ENCODE measurements around the gene CLDN1.

The CLDN1 gene

DNA sequence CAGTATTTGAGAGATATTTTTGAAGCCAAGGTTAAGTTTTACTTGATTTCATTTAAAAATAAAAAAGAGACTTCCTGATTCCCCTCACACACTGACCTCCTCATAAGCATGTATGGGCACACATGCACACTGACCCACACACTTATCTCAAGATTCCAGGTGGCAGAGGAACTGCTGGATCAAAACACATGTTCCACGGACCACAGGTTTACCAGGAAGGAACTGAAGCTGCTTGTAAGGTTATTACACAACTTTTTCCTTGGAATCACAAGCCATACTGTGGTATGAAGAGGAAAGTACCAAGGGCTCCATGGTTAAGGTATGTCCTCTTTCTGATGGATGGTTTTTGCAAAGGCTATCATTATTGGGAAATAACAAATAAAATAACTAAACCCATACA lies 7.5 kb downstream of the CLDN1 start:
- H3K27ac ChIP-seq (ENCODE audit: low read depth, low read length, severe bottlenecking) = no peak overlapping the region
- H3K36me3 ChIP-seq (ENCODE audit: control insufficient read depth, insufficient read depth, low read length) = no peaks in the 10 kb centered on the region
- H3K4me1 ChIP-seq (ENCODE audit: control insufficient read depth, insufficient read depth, low read length, poor library complexity, severe bottlenecking) = no peaks in the 10 kb centered on the region
- WGBS, 2 experiments (ENCODE audit: insufficient coverage in 2 of 2) = 83 to 100% methylated on average over 1 of the region's 1 CpG
- H3K9me3 ChIP-seq (ENCODE audit: control insufficient read depth, low read length) = no peaks in the 10 kb centered on the region
- no peak overlapping the region for H3K4me3 ChIP-seq (ENCODE audit: extremely low read depth, insufficient read depth, low read length, poor library complexity, severe bottlenecking)

- no peaks in the 10 kb centered on the region for H3K9me3 ChIP-seq (ENCODE audit: control insufficient read depth, low read length)
- no peak overlapping the region for H3K4me3 ChIP-seq (ENCODE audit: extremely low read depth, insufficient read depth, low read length, poor library complexity, severe bottlenecking)
- H3K4me1 ChIP-seq (ENCODE audit: control insufficient read depth, insufficient read depth, low read length, poor library complexity, severe bottlenecking) = no peaks in the 10 kb centered on the region
- no CpG with 5 or more reads among the region's 3 CpGs for WGBS, 2 experiments (ENCODE audit: insufficient coverage in 2 of 2)
- no peaks in the 10 kb centered on the region for H3K36me3 ChIP-seq (ENCODE audit: control insufficient read depth, insufficient read depth, low read length)
- no peak overlapping the region for H3K27ac ChIP-seq (ENCODE audit: low read depth, low read length, severe bottlenecking)
Measured at GRCh38 chr3:190309414-190309813, 12.8 kb downstream of the CLDN1 start.

DNA sequence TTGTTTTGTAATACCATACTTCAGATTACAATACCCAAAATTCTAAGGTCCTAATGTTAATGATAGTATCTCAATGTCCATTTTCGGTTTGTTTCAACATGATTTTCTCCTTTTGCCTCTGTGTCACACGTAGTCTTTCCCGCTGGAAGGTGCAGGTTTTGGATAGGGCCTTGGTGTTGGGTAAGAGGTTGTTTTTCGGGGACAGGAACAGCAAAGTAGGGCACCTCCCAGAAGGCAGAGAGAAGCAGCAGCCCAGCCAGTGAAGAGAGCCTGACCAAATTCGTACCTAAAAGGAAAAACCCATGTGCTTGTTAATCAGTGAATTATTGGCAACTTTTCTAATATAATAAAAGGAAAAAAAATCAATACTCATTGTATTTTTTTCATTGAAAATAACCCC lies 14.1 kb downstream of the CLDN1 start:
- no peaks in the 10 kb centered on the region for H3K36me3 ChIP-seq (ENCODE audit: control insufficient read depth, insufficient read depth, low read length)
- no peak overlapping the region for H3K27ac ChIP-seq (ENCODE audit: low read depth, low read length, severe bottlenecking)
- H3K9me3 ChIP-seq (ENCODE audit: control insufficient read depth, low read length) = no peaks in the 10 kb centered on the region
- WGBS, 2 experiments (ENCODE audit: insufficient coverage in 2 of 2) = 100% methylated on average over 3 of the region's 5 CpGs
- H3K4me3 ChIP-seq (ENCODE audit: extremely low read depth, insufficient read depth, low read length, poor library complexity, severe bottlenecking) = no peak overlapping the region
- H3K4me1 ChIP-seq (ENCODE audit: control insufficient read depth, insufficient read depth, low read length, poor library complexity, severe bottlenecking) = no peaks in the 10 kb centered on the region

DNA sequence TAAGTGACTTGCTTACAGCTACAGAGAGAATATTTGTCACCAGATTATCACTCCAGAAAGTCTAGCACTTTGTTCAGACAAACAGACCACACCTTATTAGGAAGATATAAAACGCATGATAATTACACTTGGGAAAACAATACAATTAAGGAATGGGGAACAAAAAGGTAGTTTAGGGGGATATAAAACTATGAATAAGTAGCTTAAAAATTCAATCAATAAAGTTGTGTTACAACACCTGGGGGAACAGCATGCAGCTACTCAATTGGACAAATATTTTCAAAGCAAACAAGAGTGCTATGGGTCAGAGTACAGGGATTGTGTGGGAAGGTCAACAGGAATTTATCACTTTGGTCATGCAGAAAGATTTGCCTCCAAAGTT lies 15.1 kb downstream of the CLDN1 start:
- no peaks in the 10 kb centered on the region for H3K9me3 ChIP-seq (ENCODE audit: control insufficient read depth, low read length)
- no peaks in the 10 kb centered on the region for H3K36me3 ChIP-seq (ENCODE audit: control insufficient read depth, insufficient read depth, low read length)
- no peak overlapping the region for H3K4me3 ChIP-seq (ENCODE audit: extremely low read depth, insufficient read depth, low read length, poor library complexity, severe bottlenecking)
- no peak overlapping the region for H3K27ac ChIP-seq (ENCODE audit: low read depth, low read length, severe bottlenecking)
- no CpG with 5 or more reads among the region's 1 CpG for WGBS, 2 experiments (ENCODE audit: insufficient coverage in 2 of 2)
- H3K4me1 ChIP-seq (ENCODE audit: control insufficient read depth, insufficient read depth, low read length, poor library complexity, severe bottlenecking) = no peaks in the 10 kb centered on the region

- no peaks in the 10 kb centered on the region for H3K36me3 ChIP-seq (ENCODE audit: control insufficient read depth, insufficient read depth, low read length)
- no peaks in the 10 kb centered on the region for H3K9me3 ChIP-seq (ENCODE audit: control insufficient read depth, low read length)
- 92 to 100% methylated on average over 1 to 2 of the region's 4 CpGs for WGBS, 2 experiments (ENCODE audit: insufficient coverage in 2 of 2)
- H3K4me3 ChIP-seq (ENCODE audit: extremely low read depth, insufficient read depth, low read length, poor library complexity, severe bottlenecking) = no peak overlapping the region
- no peaks in the 10 kb centered on the region for H3K4me1 ChIP-seq (ENCODE audit: control insufficient read depth, insufficient read depth, low read length, poor library complexity, severe bottlenecking)
- no peak overlapping the region for H3K27ac ChIP-seq (ENCODE audit: low read depth, low read length, severe bottlenecking)
Measured at GRCh38 chr3:190306513-190307163, 15.6 kb downstream of the CLDN1 start.

DNA sequence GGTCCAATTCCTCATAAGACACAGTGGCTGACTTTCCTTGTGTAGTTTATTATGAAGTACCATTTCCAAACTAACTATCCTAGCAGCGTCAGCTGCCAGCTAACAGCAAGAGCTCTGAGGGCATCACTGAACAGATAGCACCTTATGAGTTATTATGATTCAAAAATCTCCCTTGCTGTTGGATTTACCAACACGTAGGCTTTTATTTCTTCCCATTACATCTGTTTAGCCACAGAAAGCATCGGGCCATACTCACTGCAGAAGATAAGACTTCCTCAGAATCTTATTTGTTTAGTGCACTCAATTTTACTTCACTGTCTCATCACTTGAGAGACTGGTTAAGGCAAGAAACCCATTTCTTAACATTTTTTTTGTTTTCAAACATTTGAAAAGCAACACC lies 16.2 kb downstream of the CLDN1 start:
- 67 to 72% methylated on average over 2 of the region's 3 CpGs for WGBS, 2 experiments (ENCODE audit: insufficient coverage in 2 of 2)
- H3K36me3 ChIP-seq (ENCODE audit: control insufficient read depth, insufficient read depth, low read length) = no peaks in the 10 kb centered on the region
- no peaks in the 10 kb centered on the region for H3K9me3 ChIP-seq (ENCODE audit: control insufficient read depth, low read length)
- no peak overlapping the region for H3K4me3 ChIP-seq (ENCODE audit: extremely low read depth, insufficient read depth, low read length, poor library complexity, severe bottlenecking)
- no peaks in the 10 kb centered on the region for H3K4me1 ChIP-seq (ENCODE audit: control insufficient read depth, insufficient read depth, low read length, poor library complexity, severe bottlenecking)
- no peak overlapping the region for H3K27ac ChIP-seq (ENCODE audit: low read depth, low read length, severe bottlenecking)

- H3K27ac ChIP-seq (ENCODE audit: low read depth, low read length, severe bottlenecking) = no peak overlapping the region
Measured at GRCh38 chr3:190305406-190305805, 16.8 kb downstream of the CLDN1 start.

DNA sequence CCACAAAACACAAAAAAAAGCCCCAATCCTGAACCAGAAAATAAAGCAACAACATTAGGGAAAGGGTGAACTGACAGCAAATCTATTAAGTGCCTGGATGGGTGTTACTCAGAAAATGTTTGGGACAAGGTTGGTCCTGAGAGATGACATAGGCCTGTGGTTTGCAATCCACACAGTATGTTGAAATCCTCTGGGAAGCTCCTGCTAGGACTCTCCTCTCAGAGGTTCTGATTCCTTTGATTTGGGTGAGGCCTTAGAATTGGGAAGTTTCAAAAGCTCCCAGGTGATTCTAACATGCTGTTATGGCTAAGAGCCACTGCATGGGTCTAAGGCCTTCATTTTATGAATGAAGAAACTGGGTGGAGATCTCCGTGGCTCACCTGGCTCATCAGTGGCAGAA lies 18.4 kb downstream of the CLDN1 start:
- Histone ChIP-seq H3K4me1 (ENCODE audit: control insufficient read depth, insufficient read depth, low read length, poor library complexity, severe bottlenecking) (no peaks in the 10 kb centered on the region), H3K9me3 (ENCODE audit: control insufficient read depth, low read length) (no peaks in the 10 kb centered on the region), H3K27ac (ENCODE audit: low read depth, low read length, severe bottlenecking) (no peak overlapping the region), H3K36me3 (ENCODE audit: control insufficient read depth, insufficient read depth, low read length) (no peaks in the 10 kb centered on the region), H3K4me3 (ENCODE audit: extremely low read depth, insufficient read depth, low read length, poor library complexity, severe bottlenecking) (no peak overlapping the region)
- 86 to 100% methylated on average over 1 of the region's 1 CpG for WGBS, 2 experiments (ENCODE audit: insufficient coverage in 2 of 2)

More at GRCh38 chr3:190305406-190305805, 16.8 kb downstream of the CLDN1 start:
- Histone ChIP-seq H3K36me3 (ENCODE audit: control insufficient read depth, insufficient read depth, low read length) (no peaks in the 10 kb centered on the region), H3K4me3 (ENCODE audit: extremely low read depth, insufficient read depth, low read length, poor library complexity, severe bottlenecking) (no peak overlapping the region), H3K4me1 (ENCODE audit: control insufficient read depth, insufficient read depth, low read length, poor library complexity, severe bottlenecking) (no peaks in the 10 kb centered on the region), H3K9me3 (ENCODE audit: control insufficient read depth, low read length) (no peaks in the 10 kb centered on the region)

DNA sequence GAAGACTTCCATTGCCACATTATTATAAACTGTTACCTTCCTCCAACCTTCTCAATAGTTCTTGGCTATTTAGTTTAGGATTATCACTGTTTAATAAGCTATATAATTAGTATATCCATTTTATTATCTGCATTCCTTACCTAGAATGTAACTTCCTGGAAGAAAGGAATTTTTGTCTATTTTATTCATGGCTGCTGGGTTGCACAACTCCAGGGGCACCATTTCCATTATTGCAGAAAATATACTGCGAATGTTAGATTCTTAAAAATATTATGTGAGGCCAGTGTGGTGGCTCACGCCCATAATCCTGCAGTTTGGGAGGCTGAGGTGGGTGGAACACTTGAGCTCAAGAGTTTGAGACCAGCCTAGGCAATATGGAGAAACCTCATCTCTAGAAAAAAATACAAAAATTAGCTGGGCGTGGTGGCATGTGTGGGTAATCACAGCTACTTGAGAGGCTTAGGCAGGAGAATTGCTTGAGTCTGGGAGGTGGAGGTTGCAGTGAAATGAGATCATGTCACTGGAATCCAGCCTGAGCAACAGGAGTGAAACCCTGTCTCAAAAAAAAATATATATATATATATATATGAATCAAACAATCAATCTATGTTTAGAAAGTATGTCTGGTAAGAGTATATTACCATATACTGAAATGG lies 19.9 kb downstream of the CLDN1 start:
- Histone ChIP-seq H3K4me1 (ENCODE audit: control insufficient read depth, insufficient read depth, low read length, poor library complexity, severe bottlenecking) (no peaks in the 10 kb centered on the region), H3K9me3 (ENCODE audit: control insufficient read depth, low read length) (no peaks in the 10 kb centered on the region), H3K27ac (ENCODE audit: low read depth, low read length, severe bottlenecking) (no peak overlapping the region), H3K4me3 (ENCODE audit: extremely low read depth, insufficient read depth, low read length, poor library complexity, severe bottlenecking) (no peak overlapping the region), H3K36me3 (ENCODE audit: control insufficient read depth, insufficient read depth, low read length) (no peaks in the 10 kb centered on the region)
- 67 to 95% methylated on average over 1 to 3 of the region's 3 CpGs for WGBS, 2 experiments (ENCODE audit: insufficient coverage in 2 of 2)

- Histone ChIP-seq H3K4me1 (ENCODE audit: control insufficient read depth, insufficient read depth, low read length, poor library complexity, severe bottlenecking) (no peaks in the 10 kb centered on the region), H3K27ac (ENCODE audit: low read depth, low read length, severe bottlenecking) (no peak overlapping the region), H3K36me3 (ENCODE audit: control insufficient read depth, insufficient read depth, low read length) (no peaks in the 10 kb centered on the region), H3K9me3 (ENCODE audit: control insufficient read depth, low read length) (no peaks in the 10 kb centered on the region), H3K4me3 (ENCODE audit: extremely low read depth, insufficient read depth, low read length, poor library complexity, severe bottlenecking) (no peak overlapping the region)
- WGBS, 2 experiments (ENCODE audit: insufficient coverage in 2 of 2) = 89 to 100% methylated on average over 1 to 2 of the region's 3 CpGs
Measured at GRCh38 chr3:190301591-190301990, 20.7 kb downstream of the CLDN1 start.

DNA sequence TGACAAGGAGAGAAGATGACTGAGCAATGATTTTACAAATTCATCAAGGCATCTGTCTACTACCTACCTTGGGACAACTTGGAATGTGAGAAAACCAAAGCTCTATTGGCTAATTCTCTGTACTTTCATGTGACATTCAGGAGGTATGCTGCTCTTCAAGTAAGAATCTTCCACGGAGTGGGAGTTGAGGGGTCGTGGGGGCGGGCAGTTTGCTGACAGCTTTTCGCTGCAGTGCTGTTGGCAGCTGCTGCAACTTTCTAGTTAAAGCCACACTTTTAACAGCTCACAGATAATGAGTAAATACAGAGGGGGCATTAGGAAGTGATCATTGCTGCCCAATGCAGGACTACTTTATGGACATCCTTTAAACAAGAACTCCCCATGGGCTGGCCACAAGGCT lies 22.3 kb downstream of the CLDN1 start:
- Histone ChIP-seq H3K27ac (ENCODE audit: low read depth, low read length, severe bottlenecking) (no peak overlapping the region), H3K36me3 (ENCODE audit: control insufficient read depth, insufficient read depth, low read length) (no peaks in the 10 kb centered on the region), H3K4me1 (ENCODE audit: control insufficient read depth, insufficient read depth, low read length, poor library complexity, severe bottlenecking) (no peaks in the 10 kb centered on the region), H3K4me3 (ENCODE audit: extremely low read depth, insufficient read depth, low read length, poor library complexity, severe bottlenecking) (no peak overlapping the region), H3K9me3 (ENCODE audit: control insufficient read depth, low read length) (no peaks in the 10 kb centered on the region)
- 70% methylated on average over 2 of the region's 4 CpGs; no CpG with 5 or more reads in 1 of the 2 experiments for WGBS, 2 experiments (ENCODE audit: insufficient coverage in 2 of 2)

Data from mesodermal cell (in vitro differentiated cells).